ENCODE measurements around the gene MED12L.

GRCh38 chr3:151289445-151289844 is 204.0 kb downstream of the MED12L start:
- TF ChIP-seq CTCF (conservative IDR thresholded peaks at IDR 0.05 in 1 of 2, IDR thresholded peaks at IDR 0.05 in 1 of 2; ENCODE audit: low read depth in 1 of 2, low read length in 2 of 2) (no peak), EZH2 (IDR thresholded peaks at IDR 0.05; ENCODE audit: low read length, missing control alignments) (no peak)

Measured in fibroblast of lung (primary cell).